Mesothelial cell of epicardium (in vitro differentiated cells): ENCODE results near the gene NRARP. TPM values are rescaled to one million over a fixed set of nuclear protein-coding genes. Genes with fewer than 3 reads are reported as not detected.

Source experiments
- DNase-seq, 2 experiments: peaks; one replicate each; pipeline ENCODE4 v3.0.0; 2021; ENCODE audit warnings: low spot score in 2 of 2; ENCODE audit not compliant: unreplicated experiment in 2 of 2
- H3K27ac Mint-ChIP-seq: 2 replicates; pipeline ENCODE4 v1.8.0; 2021; ENCODE audit warnings: mixed read lengths
- H3K27me3 Mint-ChIP-seq: 2 replicates; pipeline ENCODE4 v1.8.0; 2021; ENCODE audit warnings: low read depth, mixed read lengths
- H3K36me3 Mint-ChIP-seq: 2 replicates; pipeline ENCODE4 v1.8.0; 2021; ENCODE audit warnings: mixed read lengths
- H3K4me1 Mint-ChIP-seq: 2 replicates; pipeline ENCODE4 v1.8.0; 2021; ENCODE audit warnings: mixed read lengths
- H3K4me3 Mint-ChIP-seq: 2 replicates; pipeline ENCODE4 v1.8.0; 2021; ENCODE audit warnings: mild to moderate bottlenecking, moderate library complexity, mixed read lengths
- H3K9me3 Mint-ChIP-seq: 2 replicates; pipeline ENCODE4 v1.8.0; 2021; ENCODE audit warnings: mixed read lengths
- CTCF ChIP-seq: fragments of 200-600 bp; sonication (generic); IDR thresholded peaks from one replicate; pipeline ENCODE4 v1.5.0; 2021; ENCODE audit warnings: antibody characterized with exemption; ENCODE audit not compliant: unreplicated experiment
- total RNA-seq: library from RNA; stranded (reverse); gene quantifications from 3 replicates; pipeline ENCODE4 v1.2.1, GENCODE V29; 2021

The NRARP gene
- total RNA-seq, 1 donor from 2014 or later: 9.6 TPM

- H3K27me3 Mint-ChIP-seq: no peaks in the 10 kb centered on the region
- H3K4me1 Mint-ChIP-seq: peaks cover 3% of the 10 kb centered on the region
- no peaks in the 10 kb centered on the region for H3K9me3 Mint-ChIP-seq
- TF ChIP-seq CTCF: no peak
- no peaks in the 10 kb centered on the region for H3K36me3 Mint-ChIP-seq
- H3K27ac Mint-ChIP-seq: no peak overlapping the region
- no peak overlapping the region for H3K4me3 Mint-ChIP-seq
- no peak for DNase-seq
Observed at GRCh38 chr9:137319739-137320551, 17.9 kb upstream of the NRARP start.

- no peaks in the 10 kb centered on the region for H3K9me3 Mint-ChIP-seq
- H3K27ac Mint-ChIP-seq: no peak overlapping the region
- H3K27me3 Mint-ChIP-seq: no peaks in the 10 kb centered on the region
- no peak for DNase-seq
- H3K4me1 Mint-ChIP-seq: peaks cover 3% of the 10 kb centered on the region
- no peak for TF ChIP-seq CTCF
- H3K36me3 Mint-ChIP-seq: no peaks in the 10 kb centered on the region
- no peak overlapping the region for H3K4me3 Mint-ChIP-seq
Observed at GRCh38 chr9:137319011-137319738, 17.1 kb upstream of the NRARP start.

- TF ChIP-seq CTCF: no peak
- Mint-ChIP-seq H3K27ac (no peak overlapping the region), H3K4me3 (no peak overlapping the region), H3K9me3 (no peaks in the 10 kb centered on the region), H3K36me3 (no peaks in the 10 kb centered on the region), H3K4me1 (peaks cover 4% of the 10 kb centered on the region), H3K27me3 (no peaks in the 10 kb centered on the region)
- peak in 1 of 2 experiments; percentile 17 for DNase-seq
Observed at GRCh38 chr9:137318602-137319001, 16.5 kb upstream of the NRARP start.

- peak in 1 of 2 experiments; percentile 35 for DNase-seq
- Mint-ChIP-seq H3K27me3 (no peaks in the 10 kb centered on the region), H3K4me3 (no peak overlapping the region), H3K9me3 (no peaks in the 10 kb centered on the region), H3K4me1 (peaks cover 7% of the 10 kb centered on the region), H3K27ac (no peak overlapping the region), H3K36me3 (no peaks in the 10 kb centered on the region)
- TF ChIP-seq CTCF: no peak
Observed at GRCh38 chr9:137317718-137318511, 15.8 kb upstream of the NRARP start.

- Mint-ChIP-seq H3K27ac (no peak overlapping the region), H3K4me1 (peaks cover 7% of the 10 kb centered on the region), H3K9me3 (no peaks in the 10 kb centered on the region), H3K36me3 (no peaks in the 10 kb centered on the region), H3K4me3 (peak overlapping the region; percentile 22), H3K27me3 (no peaks in the 10 kb centered on the region)
- DNase-seq: peak in 1 of 2 experiments; percentile 36
- TF ChIP-seq CTCF: no peak
Observed at GRCh38 chr9:137317021-137317717, 15.1 kb upstream of the NRARP start.
